Fibroblast of lung (primary cell): Measurements from ENCODE around the gene PRKCH. TPM values are rescaled to one million over a fixed set of nuclear protein-coding genes. Genes with fewer than 3 reads are reported as not detected.
"Not testable (repeated sequence)": the region's sequence is repeated elsewhere in the genome, so short reads cannot be mapped to it uniquely, and the experiment has no call there.

ENCODE experiments used
- DNase-seq, 2 donors: peaks; one replicate each; pipeline versions ENCODE4 v3.0.0 to v3.0.0-alpha.2; 2010; ENCODE audit warnings: low read depth in 2 of 2
- H2AFZ ChIP-seq: 2 replicates; pipeline ENCODE4 v1.5.1; 2012; ENCODE audit warnings: low read length, control low read depth, inconsistent platforms
- H3K27ac ChIP-seq: 2 replicates; pipeline ENCODE4 v1.5.1; 2011; ENCODE audit warnings: low read length, control low read depth; ENCODE audit not compliant: insufficient read depth
- H3K27me3 ChIP-seq: 2 replicates; pipeline ENCODE4 v1.5.1; 2011; ENCODE audit warnings: mild to moderate bottlenecking, low read length; ENCODE audit not compliant: control insufficient read depth, insufficient read depth
- H3K36me3 ChIP-seq: 2 replicates; pipeline ENCODE4 v1.5.1; 2011; ENCODE audit warnings: low read length; ENCODE audit not compliant: control insufficient read depth, insufficient read depth
- H3K4me1 ChIP-seq: 2 replicates; pipeline ENCODE4 v1.5.1; 2011; ENCODE audit warnings: low read length; ENCODE audit not compliant: control insufficient read depth, insufficient read depth; ENCODE audit errors: extremely low read depth
- H3K4me2 ChIP-seq: 2 replicates; pipeline ENCODE4 v1.5.1; 2011; ENCODE audit warnings: low read length, control low read depth; ENCODE audit not compliant: insufficient read depth; ENCODE audit errors: extremely low read depth
- H3K4me3 ChIP-seq, 4 experiments: fragments of 200-600 bp in 1 of 4; sonication (generic) in 1 of 4; replicated peaks in 1 of 4; 2 replicates each; pipeline ENCODE4 v1.5.1; 2011 to 2016; ENCODE audit warnings: low read length in 4 of 4, low read depth in 3 of 4, mild to moderate bottlenecking in 3 of 4, control low read depth in 2 of 4, inconsistent platforms in 1 of 4, mixed read lengths in 1 of 4; ENCODE audit not compliant: insufficient read depth in 1 of 4; ENCODE audit errors: control extremely low read depth in 1 of 4
- H3K79me2 ChIP-seq: 2 replicates; pipeline ENCODE4 v1.5.1; 2012; ENCODE audit warnings: mild to moderate bottlenecking, low read length, inconsistent platforms; ENCODE audit not compliant: control insufficient read depth, insufficient read depth
- H3K9ac ChIP-seq: 2 replicates; pipeline ENCODE4 v1.5.1; 2011; ENCODE audit warnings: mild to moderate bottlenecking, low read length, control low read depth; ENCODE audit not compliant: insufficient read depth
- H3K9me3 ChIP-seq: 2 replicates; pipeline ENCODE4 v1.5.1; 2012; ENCODE audit warnings: low read depth, low read length; ENCODE audit not compliant: control insufficient read depth, insufficient read depth
- H4K20me1 ChIP-seq: 2 replicates; pipeline ENCODE4 v1.5.1; 2011; ENCODE audit warnings: low read length; ENCODE audit not compliant: control insufficient read depth, insufficient read depth; ENCODE audit errors: extremely low read depth
- CTCF ChIP-seq, 2 donors: IDR thresholded peaks in 1 of 2; conservative IDR thresholded peaks in 1 of 2; 1 replicate in 1 of 2; 2 replicates in 1 of 2; pipeline ENCODE4 v1.5.1; 2011 to 2012; ENCODE audit warnings: low read length in 2 of 2, control low read depth in 1 of 2, inconsistent platforms in 1 of 2, low read depth in 1 of 2, mild to moderate bottlenecking in 1 of 2
- EZH2 ChIP-seq: IDR thresholded peaks from 2 replicates; pipeline ENCODE4 v1.5.1; 2012; ENCODE audit warnings: low read length, control low read depth, mild to moderate bottlenecking; ENCODE audit errors: missing control alignments
- polyA plus RNA-seq, 2 donors: library from polyadenylated mRNA; depleted of rRNA in 1 of 2; stranded (reverse) in 1 of 2; unstranded in 1 of 2; fragments of >200 nt; gene quantifications; 2 replicates each; pipeline ENCODE4 v1.2.1, GENCODE V29; 2011 to 2012; ENCODE audit warnings: missing spikeins in 1 of 2
- total RNA-seq: library from RNA; depleted of rRNA; stranded (reverse); fragments of >200 nt; gene quantifications from 2 replicates; pipeline ENCODE4 v1.2.1, GENCODE V29; 2014

Gene PRKCH
- total and polyA plus RNA-seq, 2 donors (not counting 1 experiment from before 2014, with no cell fraction given): 2.9 to 5.4 TPM

GRCh38 chr14:61461808-61462275, 140.5 kb downstream of the PRKCH start:
- H3K27me3 ChIP-seq: no peaks in the 10 kb centered on the region
- H3K36me3 ChIP-seq: no peaks in the 10 kb centered on the region
- TF ChIP-seq CTCF (conservative IDR thresholded peaks at IDR 0.05 in 1 of 2, IDR thresholded peaks at IDR 0.05 in 1 of 2; ENCODE audit: low read depth in 1 of 2, low read length in 2 of 2): peak; percentile 48 to 60
- TF ChIP-seq EZH2: no peak
- no peak overlapping the region for H3K27ac ChIP-seq
- DNase-seq: peak; percentile 64 to 85
- H2AFZ ChIP-seq: no peak overlapping the region
- H4K20me1 ChIP-seq: no peaks in the 10 kb centered on the region
- no peaks in the 10 kb centered on the region for H3K79me2 ChIP-seq
- no peak overlapping the region for H3K4me2 ChIP-seq
- peaks cover 14% of the 10 kb centered on the region for H3K4me1 ChIP-seq
- H3K9me3 ChIP-seq: no peaks in the 10 kb centered on the region
- H3K9ac ChIP-seq: no peak overlapping the region
- no peak overlapping the region for H3K4me3 ChIP-seq

- no peaks in the 10 kb centered on the region for H4K20me1 ChIP-seq
- H3K9ac ChIP-seq: no peak overlapping the region
- no peaks in the 10 kb centered on the region for H3K79me2 ChIP-seq
- no peak overlapping the region for H3K4me3 ChIP-seq
- H2AFZ ChIP-seq: peak overlapping the region; percentile 19
- H3K27ac ChIP-seq: peak overlapping the region; percentile 22
- H3K36me3 ChIP-seq: no peaks in the 10 kb centered on the region
- peak; percentile 71 to 90 for DNase-seq
- no peaks in the 10 kb centered on the region for H3K27me3 ChIP-seq
- H3K9me3 ChIP-seq: no peaks in the 10 kb centered on the region
- peak in 1 of 2 donors; percentile 19 for TF ChIP-seq CTCF (conservative IDR thresholded peaks at IDR 0.05 in 1 of 2, IDR thresholded peaks at IDR 0.05 in 1 of 2; ENCODE audit: low read depth in 1 of 2, low read length in 2 of 2)
- TF ChIP-seq EZH2: no peak
- no peak overlapping the region for H3K4me2 ChIP-seq
- H3K4me1 ChIP-seq: peaks cover 14% of the 10 kb centered on the region
Observed at GRCh38 chr14:61462566-61463193, 141.3 kb downstream of the PRKCH start.

- Histone ChIP-seq H3K4me2 (no peak overlapping the region), H3K9me3 (no peaks in the 10 kb centered on the region), H3K79me2 (no peaks in the 10 kb centered on the region), H3K27me3 (no peaks in the 10 kb centered on the region), H3K4me1 (peaks cover 14% of the 10 kb centered on the region), H3K27ac (no peak overlapping the region), H3K36me3 (no peaks in the 10 kb centered on the region), H2AFZ (no peak overlapping the region), H3K4me3 (no peak overlapping the region), H4K20me1 (no peaks in the 10 kb centered on the region), H3K9ac (no peak overlapping the region)
- TF ChIP-seq EZH2 (no peak), CTCF (conservative IDR thresholded peaks at IDR 0.05 in 1 of 2, IDR thresholded peaks at IDR 0.05 in 1 of 2; ENCODE audit: low read depth in 1 of 2, low read length in 2 of 2) (no peak)
- DNase-seq: no peak
Observed at GRCh38 chr14:61463664-61464285, 142.4 kb downstream of the PRKCH start.

GRCh38 chr14:61464539-61465320, 143.4 kb downstream of the PRKCH start:
- not testable (repeated sequence) for H3K9me3 ChIP-seq, H3K4me3 ChIP-seq, H3K79me2 ChIP-seq, H3K27ac ChIP-seq, H3K27me3 ChIP-seq, H3K36me3 ChIP-seq, H3K4me2 ChIP-seq, H4K20me1 ChIP-seq, DNase-seq, H3K9ac ChIP-seq, H2AFZ ChIP-seq
- H3K4me1 ChIP-seq: peaks cover 14% of the 10 kb centered on the region
